HG03095 (cell line): ENCODE data around the gene HGFAC.

Experiments
- ATAC-seq: cut with Tn5 transposase; IDR thresholded peaks from one replicate; pipeline ENCODE4 v1.9.1; 2021; ENCODE audit warnings: moderate library complexity; ENCODE audit not compliant: unreplicated experiment

The HGFAC gene

DNA sequence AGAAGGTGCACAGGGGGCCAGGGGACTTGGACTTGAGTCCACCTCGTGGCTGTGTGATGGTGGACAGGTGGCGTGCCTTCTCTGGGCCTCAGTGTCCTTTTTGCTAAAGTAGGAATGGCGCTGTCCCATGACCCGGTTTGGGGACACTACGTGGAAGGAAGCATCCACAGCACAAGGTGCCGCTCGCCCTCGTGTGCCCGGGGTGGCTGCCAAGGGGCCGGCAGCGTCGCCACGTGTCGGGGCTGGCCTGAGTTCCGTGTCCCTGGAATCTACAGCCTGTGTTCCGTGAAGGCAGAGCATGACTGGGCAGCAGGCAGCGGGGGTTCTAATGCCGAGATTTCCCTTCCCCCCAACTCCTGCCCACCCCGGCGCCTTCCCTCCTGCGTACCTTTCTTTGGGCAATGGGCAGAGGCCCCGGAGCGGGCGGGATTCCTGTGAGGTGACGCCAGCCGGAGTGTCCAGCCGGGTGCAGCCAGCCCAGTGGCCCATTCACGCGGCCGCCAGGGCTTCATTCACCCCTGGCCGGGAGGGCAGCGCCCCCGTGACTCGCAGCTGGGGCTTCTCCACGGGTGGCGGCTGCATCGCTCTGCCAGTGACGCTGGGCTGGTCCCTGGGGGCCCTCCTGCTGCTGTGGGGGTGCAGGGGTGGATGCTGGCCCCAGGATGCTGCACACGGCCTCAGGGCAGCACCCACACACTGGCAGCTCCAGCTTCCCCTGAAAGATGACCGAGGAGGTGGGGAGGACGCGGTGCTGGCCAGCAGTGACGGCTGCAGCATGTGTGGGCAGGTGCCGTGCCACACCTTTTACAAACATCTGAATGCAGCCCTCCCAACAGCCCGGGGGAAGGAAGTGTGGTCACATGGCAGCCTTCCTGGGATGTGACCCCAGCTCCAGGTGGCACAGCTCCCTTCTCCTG, 42.5 kb downstream of the HGFAC start:
- no peak for ATAC-seq

GRCh38 chr4:3485011-3485791, 43.4 kb downstream of the HGFAC start:
- ATAC-seq, result no peak

DNA sequence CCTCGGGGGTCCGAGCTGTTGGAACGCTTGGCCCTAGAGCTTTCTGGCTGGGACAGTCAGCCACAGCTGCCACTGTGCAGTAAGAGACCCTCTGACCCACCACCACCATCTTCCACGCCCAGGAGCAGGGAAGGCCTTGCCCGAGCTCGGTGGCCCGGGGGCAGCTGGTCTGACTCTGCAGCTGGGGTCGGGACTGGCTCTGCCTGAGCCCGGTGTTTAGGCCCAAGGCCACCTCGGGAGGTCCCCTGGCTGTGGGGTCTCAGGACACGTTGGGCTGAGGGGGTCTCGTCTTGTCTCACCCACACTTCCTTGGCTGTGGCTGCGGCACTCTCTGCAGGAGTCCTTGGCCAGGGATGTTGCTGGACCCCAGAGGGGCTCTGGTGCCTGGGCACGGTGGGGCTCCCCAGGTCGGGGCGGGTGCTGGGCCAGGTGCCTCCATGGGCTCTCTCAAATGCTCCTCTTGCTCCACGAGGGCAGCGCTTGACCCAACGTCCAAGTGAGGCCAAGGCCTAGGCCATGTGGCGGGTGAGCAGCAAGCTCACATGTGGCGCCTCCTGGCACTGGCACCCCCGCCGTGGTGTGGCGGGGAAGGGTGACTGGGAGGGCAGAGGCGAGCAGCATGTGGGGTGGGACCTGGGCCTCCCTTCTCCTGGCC, 44.2 kb downstream of the HGFAC start:
- ATAC-seq, result no peak

GRCh38 chr4:3486541-3487540, 45.1 kb downstream of the HGFAC start:
- no peak for ATAC-seq

DNA sequence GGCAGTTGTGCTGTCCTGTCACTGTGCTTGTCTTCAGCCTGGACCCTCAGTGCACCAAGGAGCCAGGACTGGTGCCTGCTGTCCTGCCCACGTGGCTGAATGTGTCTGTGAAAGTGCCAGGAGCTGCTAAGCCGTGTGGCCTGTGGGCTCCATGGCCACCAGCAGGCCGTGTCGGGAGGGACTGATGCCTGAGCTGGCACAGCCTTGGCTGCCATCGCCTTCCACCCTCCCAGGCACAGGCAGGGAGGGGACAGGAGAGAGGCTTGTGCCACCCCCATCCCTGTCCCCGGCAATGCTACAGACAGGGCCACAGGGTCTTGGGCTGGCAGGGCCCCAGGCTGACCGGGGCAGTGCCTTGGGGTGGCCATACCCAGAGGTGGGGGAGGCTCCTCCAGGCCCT, 46.1 kb downstream of the HGFAC start:
- no peak for ATAC-seq

GRCh38 chr4:3488820-3489219, 47.1 kb downstream of the HGFAC start:
- no peak for ATAC-seq

DNA sequence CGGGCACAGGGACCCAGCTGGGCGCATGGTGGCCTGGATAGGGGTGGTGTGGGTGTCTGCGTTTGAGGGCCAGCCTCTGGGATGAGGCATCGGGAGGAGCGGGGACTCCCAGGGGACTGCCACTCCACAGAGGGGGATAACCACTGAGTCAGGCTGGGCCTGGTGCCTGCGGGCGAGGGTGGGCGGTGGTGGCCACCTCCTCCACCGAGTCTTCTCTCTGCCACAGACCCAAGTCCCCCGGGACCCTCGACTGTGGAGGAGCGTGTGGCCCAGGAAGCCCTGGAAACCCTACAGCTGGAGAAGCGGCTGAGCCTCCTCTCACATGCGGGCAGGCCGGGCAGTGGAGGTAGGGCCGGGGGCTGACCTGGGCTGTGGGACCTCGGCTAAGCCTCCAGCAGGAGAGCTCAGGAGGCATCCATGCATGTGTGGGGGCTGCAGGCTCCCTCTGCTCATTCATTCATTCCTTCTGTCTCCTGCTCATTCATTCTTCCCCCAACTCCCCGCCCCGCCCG, 47.7 kb downstream of the HGFAC start:
- ATAC-seq, result no peak

DNA sequence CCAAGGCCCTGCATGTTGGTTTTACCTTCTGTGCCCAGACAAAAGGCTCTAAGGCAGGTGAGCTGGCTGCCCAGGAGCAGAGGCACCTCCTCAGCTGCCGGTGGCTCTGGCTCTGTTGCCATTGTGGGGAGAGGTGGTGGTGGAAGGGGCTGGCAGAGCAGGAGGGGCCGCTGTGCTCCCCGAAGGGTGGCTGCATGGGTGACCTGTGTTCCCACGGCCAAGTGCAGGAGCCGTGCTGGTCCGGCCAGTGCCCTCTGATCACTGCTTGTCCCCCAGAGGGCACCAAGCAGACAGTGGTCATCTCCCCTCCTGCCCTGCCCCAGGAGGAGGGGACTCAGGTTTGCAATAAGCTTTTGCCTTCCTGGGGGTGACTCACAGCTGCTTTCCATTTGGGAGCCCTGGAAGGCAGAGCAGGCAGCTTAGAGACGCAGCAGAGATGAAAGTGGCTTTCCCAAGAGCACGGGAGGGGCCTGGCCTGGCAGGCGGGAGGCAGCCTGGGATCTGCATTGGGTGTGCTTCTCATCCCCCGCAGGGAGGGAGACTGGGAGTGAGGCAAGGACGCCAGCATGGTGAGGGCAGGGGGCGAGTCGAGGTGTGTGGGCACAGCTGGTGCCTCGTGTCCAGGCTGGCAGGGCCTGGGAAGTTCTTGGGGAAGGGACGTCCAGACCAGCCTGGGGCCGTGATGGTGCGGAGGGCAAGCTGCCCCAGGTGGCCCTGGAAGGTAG, 50.1 kb downstream of the HGFAC start:
- ATAC-seq, result no peak

DNA sequence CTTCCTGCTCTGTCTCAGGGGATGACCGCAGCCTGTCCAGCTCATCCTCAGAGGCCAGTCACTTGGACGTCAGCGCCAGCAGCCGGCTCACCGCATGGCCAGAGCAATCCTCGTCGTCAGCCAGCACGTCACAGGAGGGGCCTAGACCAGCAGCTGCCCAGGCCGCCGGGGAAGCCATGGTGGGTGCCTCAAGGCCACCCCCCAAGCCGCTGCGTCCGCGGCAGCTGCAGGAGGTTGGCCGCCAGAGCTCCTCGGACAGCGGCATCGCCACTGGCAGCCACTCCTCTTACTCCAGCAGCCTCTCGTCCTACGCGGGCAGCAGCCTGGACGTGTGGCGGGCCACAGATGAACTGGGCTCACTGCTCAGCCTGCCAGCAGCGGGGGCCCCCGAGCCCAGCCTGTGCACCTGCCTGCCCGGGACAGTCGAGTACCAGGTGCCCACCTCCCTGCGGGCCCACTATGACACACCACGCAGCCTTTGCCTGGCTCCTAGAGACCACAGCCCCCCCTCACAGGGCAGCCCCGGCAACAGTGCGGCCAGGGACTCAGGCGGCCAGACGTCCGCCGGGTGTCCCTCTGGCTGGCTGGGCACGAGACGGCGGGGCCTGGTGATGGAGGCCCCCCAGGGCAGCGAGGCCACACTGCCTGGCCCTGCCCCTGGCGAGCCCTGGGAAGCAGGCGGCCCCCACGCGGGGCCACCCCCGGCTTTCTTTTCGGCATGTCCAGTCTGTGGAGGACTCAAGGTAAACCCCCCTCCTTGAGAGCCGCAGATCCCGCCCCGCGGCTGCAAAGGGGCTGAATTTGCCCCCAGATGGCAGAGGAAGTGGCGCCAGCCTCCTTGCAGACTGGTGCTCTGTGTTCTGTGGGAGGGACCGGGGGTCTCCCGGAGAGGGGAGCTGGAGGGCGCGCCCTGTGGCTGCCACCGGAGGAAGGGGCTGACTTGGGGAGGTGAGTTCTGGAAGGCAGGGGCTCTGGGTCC, 51.3 kb downstream of the HGFAC start:
- ATAC-seq, result no peak

DNA sequence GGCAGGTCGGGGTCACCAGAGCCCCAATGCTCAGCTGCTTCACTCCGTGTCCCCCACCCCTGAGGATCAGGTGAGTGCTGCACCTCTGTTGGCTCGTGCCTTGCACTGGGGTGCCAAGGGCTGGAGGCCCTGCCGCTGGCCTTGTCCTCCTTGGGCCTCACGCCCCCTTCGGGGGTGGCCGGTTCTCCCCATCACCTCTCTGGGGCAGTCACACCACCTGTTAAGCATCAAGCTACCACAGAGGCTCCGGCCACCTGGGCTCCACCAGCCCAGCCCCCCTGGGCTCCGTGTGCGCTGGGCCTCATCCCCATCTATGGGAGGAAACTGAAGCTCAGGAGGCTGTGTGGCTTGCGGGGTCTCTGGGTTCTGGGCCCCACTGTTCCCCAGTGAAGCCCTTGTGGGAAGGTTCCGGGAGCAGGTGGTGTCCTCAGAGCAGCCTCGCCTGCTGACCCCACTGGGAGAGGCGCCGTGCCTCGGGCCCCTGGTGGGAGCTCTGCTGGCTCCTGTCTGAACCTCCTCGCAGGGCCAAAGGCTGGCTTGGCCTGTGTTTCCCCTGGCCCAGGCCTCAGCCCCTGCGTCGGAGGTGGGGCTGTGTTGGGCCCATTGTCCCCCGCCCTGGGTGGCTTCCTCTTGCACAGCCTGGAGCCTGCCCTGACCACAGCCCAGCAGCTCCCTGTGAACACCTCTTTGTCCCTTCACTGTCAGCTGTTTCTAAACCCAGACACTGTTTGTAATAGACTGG, 52.1 kb downstream of the HGFAC start:
- no peak for ATAC-seq

DNA sequence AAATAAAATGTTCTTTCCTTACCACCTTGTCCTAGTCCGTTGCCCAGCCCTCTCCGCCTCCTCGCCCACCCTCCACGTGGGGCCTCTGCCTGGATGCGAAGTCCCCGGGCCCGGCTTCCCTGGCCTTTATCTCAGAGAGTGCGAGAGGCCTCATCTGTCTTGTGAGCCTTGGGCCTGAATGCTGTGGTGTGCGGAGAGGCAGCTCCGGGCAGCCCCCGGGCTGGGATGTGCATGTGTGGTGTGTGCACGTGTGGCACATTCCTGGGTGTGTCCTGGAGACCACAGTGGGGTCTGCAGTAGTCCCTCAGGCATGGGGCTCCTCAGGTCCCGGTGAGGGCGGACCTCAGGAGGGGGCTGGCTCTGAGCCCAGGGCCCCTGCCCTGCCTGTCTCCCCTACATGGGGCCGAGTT, 52.7 kb downstream of the HGFAC start:
- no peak for ATAC-seq

- no peak for ATAC-seq
Observed at GRCh38 chr4:3495204-3495975, 53.6 kb downstream of the HGFAC start.

DNA sequence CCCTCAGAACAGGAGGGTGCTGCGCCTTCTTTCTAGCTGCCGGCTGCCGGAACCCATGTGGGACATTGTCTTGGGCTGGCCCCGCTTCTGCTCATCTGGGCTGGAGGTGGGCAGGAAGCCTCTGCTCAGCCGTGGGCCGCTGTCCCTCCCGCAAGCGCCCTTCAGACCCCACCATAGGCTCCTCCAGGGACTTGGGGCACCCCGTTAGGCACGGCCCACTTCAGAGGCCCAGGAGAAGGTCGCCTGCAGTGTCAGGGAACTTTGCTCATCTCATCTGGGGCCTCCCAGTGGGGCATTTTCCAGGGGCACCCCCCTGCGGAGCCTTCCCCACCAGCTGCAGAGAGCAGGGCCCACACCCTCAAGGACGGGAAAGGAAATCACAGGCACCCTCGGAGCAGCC, 54.3 kb downstream of the HGFAC start:
- no peak for ATAC-seq

- no peak for ATAC-seq
Observed at GRCh38 chr4:3497095-3497494, 55.3 kb downstream of the HGFAC start.

DNA sequence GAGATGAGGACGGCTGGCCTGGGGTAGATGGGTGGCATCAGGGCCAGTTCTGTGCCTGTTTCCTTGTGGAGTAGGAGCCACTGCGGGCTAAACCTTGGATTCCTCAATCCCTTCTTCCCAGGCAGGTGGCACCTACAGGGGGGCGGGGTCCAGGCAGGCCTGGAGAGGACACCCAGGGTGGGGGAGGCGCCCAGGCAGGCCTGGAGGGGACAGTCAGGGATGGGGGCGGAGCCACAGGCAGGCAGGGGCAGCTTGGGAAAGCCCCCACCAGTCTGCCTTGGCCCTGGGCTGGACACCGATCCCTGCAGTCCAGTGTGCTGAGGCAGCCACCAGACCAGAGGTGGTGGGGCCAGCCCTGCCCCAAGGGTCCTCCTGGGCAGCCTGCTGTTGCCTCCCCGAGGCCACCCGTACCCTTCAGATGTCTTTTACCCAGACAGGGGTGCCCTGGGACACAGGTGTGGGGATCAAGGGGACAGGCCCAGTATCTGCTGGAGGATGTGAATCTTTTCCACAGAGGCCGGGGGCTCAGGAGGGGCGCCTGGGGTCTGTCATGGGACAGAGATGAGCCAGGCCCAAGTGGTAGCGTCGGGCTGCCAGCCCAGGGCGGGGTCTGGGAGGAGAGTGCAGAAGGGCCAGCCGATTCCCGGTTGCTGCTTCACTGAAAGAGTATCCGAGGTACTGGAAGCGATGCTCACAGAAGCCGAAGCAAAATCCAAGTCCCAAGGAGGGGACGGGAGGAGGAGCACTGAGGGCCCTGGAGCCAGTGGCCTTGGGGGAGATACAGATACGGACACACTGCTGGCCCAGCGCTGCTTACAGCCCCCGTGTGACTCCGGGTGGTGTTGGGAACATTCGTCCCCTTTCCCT, 56.0 kb downstream of the HGFAC start:
- no peak for ATAC-seq

GRCh38 chr4:3498407-3498806, 56.6 kb downstream of the HGFAC start:
- ATAC-seq, result no peak
